CD8-positive, alpha-beta memory T cell (primary cell): Measurements from ENCODE around the gene ACTL8. TPM values are rescaled to one million over a fixed set of nuclear protein-coding genes. Genes with fewer than 3 reads are reported as not detected.

ENCODE experiments used
- polyA plus RNA-seq: library from polyadenylated mRNA; unstranded; fragments of 300-500 nt; fragmentation: Illumina TruSeq; gene quantifications from one replicate; pipeline ENCODE4 v1.2.3, GENCODE V29; 2021
- total RNA-seq, 2 experiments: library from RNA; stranded (reverse); gene quantifications; one replicate each; pipeline ENCODE4 v1.2.3, GENCODE V29; 2021

ACTL8 gene
- total and polyA plus RNA-seq, 3 experiments from 2014 or later: not detected

Other genes with a start within 250 kb of the ACTL8 start
- under 1 TPM; 0.24 to 0.26 TPM for gene ARHGEF10L, start 215.6 kb upstream of the ACTL8 start, total RNA-seq
- gene ARHGEF10L, start 215.6 kb upstream of the ACTL8 start, polyA plus RNA-seq: not detected